ENCODE measurements around the gene SOX12.
"Not testable (repeated sequence)": the region's sequence is repeated elsewhere in the genome, so short reads cannot be mapped to it uniquely, and the experiment has no call there.

SOX12 gene

GRCh38 chr20:328027-328974 is 2.9 kb downstream of the SOX12 start:
- Histone ChIP-seq H3K9me3 (no peaks in the 10 kb centered on the region), H3K27ac (peak overlapping the region; percentile 61; the same call in 1 of the 2 replicates), H3K27me3 (no peaks in the 10 kb centered on the region), H3K4me3 (peak overlapping the region; percentile 94), H3K4me2 (peak overlapping the region; percentile 89), H4K20me1 (peaks cover 62% of the 10 kb centered on the region), H3K9ac (peak overlapping the region; percentile 80), H3K4me1 (peaks cover 37% of the 10 kb centered on the region), H3K36me3 (peaks cover 19% of the 10 kb centered on the region; the same call in 1 of the 2 replicates)
- TF ChIP-seq Cebpa-rat (IDR thresholded peaks at IDR 0.05) = no peak

- Histone ChIP-seq H3K4me1 (peaks cover 31% of the 10 kb centered on the region), H3K4me2 (peak overlapping the region; percentile 89)
These were observed 3.8 kb downstream of the SOX12 start for GRCh38 chr20:328975-329695.

GRCh38 chr20:329851-330232 is 4.5 kb downstream of the SOX12 start:
- H3K36me3 ChIP-seq = peaks cover 32% of the 10 kb centered on the region
- peaks cover 62% of the 10 kb centered on the region for H4K20me1 ChIP-seq
- H3K4me3 ChIP-seq = no peak overlapping the region
- TF ChIP-seq Cebpa-rat (IDR thresholded peaks at IDR 0.05) = no peak
- no peak overlapping the region for H3K27ac ChIP-seq
- H3K4me1 ChIP-seq = peaks cover 31% of the 10 kb centered on the region
- no peaks in the 10 kb centered on the region for H3K9me3 ChIP-seq
- H3K9ac ChIP-seq = peak overlapping the region; percentile 36
- H3K27me3 ChIP-seq = no peaks in the 10 kb centered on the region
- H3K4me2 ChIP-seq = peak overlapping the region; percentile 89

More at GRCh38 chr20:328975-329695, 3.8 kb downstream of the SOX12 start:
- H3K27ac ChIP-seq = no peak overlapping the region
- H3K36me3 ChIP-seq = peaks cover 27% of the 10 kb centered on the region
- H4K20me1 ChIP-seq = peaks cover 62% of the 10 kb centered on the region
- H3K27me3 ChIP-seq = no peaks in the 10 kb centered on the region
- TF ChIP-seq Cebpa-rat (IDR thresholded peaks at IDR 0.05) = no peak
- peak overlapping the region; percentile 94; the same call in 1 of the 2 replicates for H3K4me3 ChIP-seq
- no peaks in the 10 kb centered on the region for H3K9me3 ChIP-seq
- peak overlapping the region; percentile 36 for H3K9ac ChIP-seq

- Histone ChIP-seq H3K27me3 (no peaks in the 10 kb centered on the region), H3K4me2 (peak overlapping the region; percentile 89), H3K4me1 (peaks cover 31% of the 10 kb centered on the region), H3K27ac (no peak overlapping the region), H3K4me3 (no peak overlapping the region), H3K36me3 (peaks cover 32% of the 10 kb centered on the region), H3K9me3 (no peaks in the 10 kb centered on the region), H3K9ac (peak overlapping the region; percentile 36), H4K20me1 (peaks cover 62% of the 10 kb centered on the region)
- no peak for TF ChIP-seq Cebpa-rat (IDR thresholded peaks at IDR 0.05)
These were observed 5.1 kb downstream of the SOX12 start for GRCh38 chr20:330233-331149.

- no peak for TF ChIP-seq Cebpa-rat (IDR thresholded peaks at IDR 0.05)
- H3K4me2 ChIP-seq = no peak overlapping the region
- H3K4me1 ChIP-seq = peaks cover 11% of the 10 kb centered on the region
- H3K9me3 ChIP-seq = no peaks in the 10 kb centered on the region
- no peak overlapping the region for H3K27ac ChIP-seq
- H3K4me3 ChIP-seq = no peak overlapping the region
- H3K36me3 ChIP-seq = peaks cover 23% of the 10 kb centered on the region
- peaks cover 32% of the 10 kb centered on the region for H4K20me1 ChIP-seq
- H3K9ac ChIP-seq = no peak overlapping the region
- no peaks in the 10 kb centered on the region for H3K27me3 ChIP-seq
These were observed 9.2 kb downstream of the SOX12 start for GRCh38 chr20:334578-334977.

GRCh38 chr20:336040-336439 is 10.7 kb downstream of the SOX12 start:
- not testable (repeated sequence) for H3K4me3 ChIP-seq, H3K9ac ChIP-seq, H3K4me1 ChIP-seq, H3K9me3 ChIP-seq, H3K27me3 ChIP-seq, H3K27ac ChIP-seq, H3K4me2 ChIP-seq
- H3K36me3 ChIP-seq = peaks cover 17% of the 10 kb centered on the region; the same call in 1 of the 2 replicates
- peaks cover 18% of the 10 kb centered on the region for H4K20me1 ChIP-seq

GRCh38 chr20:341682-342081 is 16.3 kb downstream of the SOX12 start:
- Histone ChIP-seq H3K9me3 (0 out of 2 replicates have a peak, but pooled peaks cover 3% of the 10 kb centered on the region), H3K9ac (no peak overlapping the region), H3K4me2 (no peak overlapping the region), H3K27me3 (no peaks in the 10 kb centered on the region), H3K27ac (no peak overlapping the region), H3K4me3 (no peak overlapping the region), H3K4me1 (peaks cover 9% of the 10 kb centered on the region), H3K36me3 (peaks cover 3% of the 10 kb centered on the region; the same call in 1 of the 2 replicates), H4K20me1 (no peaks in the 10 kb centered on the region)
- no peak for TF ChIP-seq Cebpa-rat (IDR thresholded peaks at IDR 0.05)

- Histone ChIP-seq H3K27me3 (no peaks in the 10 kb centered on the region), H3K4me2 (no peak overlapping the region), H3K9ac (no peak overlapping the region), H3K4me1 (peaks cover 12% of the 10 kb centered on the region), H4K20me1 (no peaks in the 10 kb centered on the region), H3K36me3 (peaks cover 3% of the 10 kb centered on the region; the same call in 1 of the 2 replicates), H3K4me3 (no peak overlapping the region), H3K27ac (no peak overlapping the region), H3K9me3 (0 out of 2 replicates have a peak, but pooled peaks cover 3% of the 10 kb centered on the region)
- TF ChIP-seq Cebpa-rat (IDR thresholded peaks at IDR 0.05) = no peak
These were observed 17.8 kb downstream of the SOX12 start for GRCh38 chr20:343107-343506.
